Stimulated activated CD4-positive, alpha-beta T cell treated with anti-CD3 and anti-CD28 coated beads, TNF-alpha, amount 100 ng/mL, for 4 hours (primary cell): ENCODE data around the gene SLC15A1.
"Not testable (repeated sequence)": the region's sequence is repeated elsewhere in the genome, so short reads cannot be mapped to it uniquely, and the experiment has no call there.

ENCODE experiments used
- DNase-seq, 3 experiments: peaks; one replicate each; pipeline ENCODE4 v3.0.0-alpha.2; 2020; ENCODE audit warnings: low read depth in 3 of 3

Gene SLC15A1

DNA sequence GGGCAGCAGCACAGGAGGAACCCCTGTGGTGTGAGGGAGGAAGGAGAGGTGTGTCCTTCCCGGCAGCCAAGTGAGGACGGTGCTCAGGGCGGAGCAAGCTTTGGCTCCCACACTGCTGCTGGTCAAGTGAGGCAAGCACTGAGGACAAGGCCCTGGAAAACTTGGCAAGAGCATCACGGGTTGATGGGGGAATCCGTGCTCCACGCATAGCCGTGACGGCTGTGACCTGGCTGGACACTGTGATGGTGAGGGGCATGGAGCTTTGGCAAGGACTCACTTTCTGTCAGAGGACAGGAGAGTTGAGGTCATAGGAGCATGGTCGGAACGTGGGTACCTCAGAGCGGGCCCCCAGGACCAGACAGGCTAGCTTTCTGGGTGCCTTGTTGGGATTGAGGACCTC lies 29.0 kb upstream of the SLC15A1 start:
- DNase-seq, result no peak

DNA sequence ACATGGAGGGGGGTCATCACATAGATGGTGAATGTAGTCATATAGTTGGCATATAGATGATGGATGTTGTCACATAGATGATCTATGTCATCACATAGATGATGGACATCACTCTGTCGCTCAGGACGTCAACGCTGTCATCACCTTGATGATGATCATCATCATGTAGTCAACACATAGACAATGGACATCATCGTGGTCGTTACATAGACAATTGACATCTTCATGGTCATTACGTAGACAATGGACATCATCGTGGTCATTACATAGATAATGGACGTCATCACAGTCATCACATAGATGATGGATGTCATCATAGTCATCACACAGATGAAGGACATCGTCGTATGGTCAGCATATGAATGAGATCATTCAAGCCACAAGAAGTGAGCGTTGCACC lies 28.6 kb upstream of the SLC15A1 start:
- no peak for DNase-seq

GRCh38 chr13:98780451-98780850 lies 28.0 kb upstream of the SLC15A1 start:
- no peak for DNase-seq

- no peak for DNase-seq
Observed at GRCh38 chr13:98779695-98780094, 27.2 kb upstream of the SLC15A1 start.

DNA sequence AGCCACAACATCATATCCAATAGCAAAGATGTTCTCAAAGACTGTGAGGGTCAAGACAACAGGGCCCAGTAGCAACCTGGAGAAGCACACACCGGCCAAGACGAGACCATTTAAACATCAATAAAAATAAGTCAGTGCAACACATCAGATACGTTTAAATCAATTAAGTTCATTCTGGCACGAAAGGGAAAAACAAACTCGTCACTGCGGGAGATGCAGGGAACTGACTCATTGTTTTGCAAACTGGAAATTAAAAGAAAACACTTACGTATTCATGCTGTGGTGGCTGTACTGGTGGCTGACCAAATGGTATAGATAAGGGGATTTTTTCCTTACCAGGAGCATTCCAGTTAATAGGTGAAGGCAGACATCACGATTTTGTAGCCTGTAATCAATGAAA lies 26.3 kb upstream of the SLC15A1 start:
- no peak for DNase-seq

GRCh38 chr13:98776644-98777043 lies 24.2 kb upstream of the SLC15A1 start:
- no peak for DNase-seq

GRCh38 chr13:98775844-98776598 lies 23.5 kb upstream of the SLC15A1 start:
- no peak for DNase-seq

DNA sequence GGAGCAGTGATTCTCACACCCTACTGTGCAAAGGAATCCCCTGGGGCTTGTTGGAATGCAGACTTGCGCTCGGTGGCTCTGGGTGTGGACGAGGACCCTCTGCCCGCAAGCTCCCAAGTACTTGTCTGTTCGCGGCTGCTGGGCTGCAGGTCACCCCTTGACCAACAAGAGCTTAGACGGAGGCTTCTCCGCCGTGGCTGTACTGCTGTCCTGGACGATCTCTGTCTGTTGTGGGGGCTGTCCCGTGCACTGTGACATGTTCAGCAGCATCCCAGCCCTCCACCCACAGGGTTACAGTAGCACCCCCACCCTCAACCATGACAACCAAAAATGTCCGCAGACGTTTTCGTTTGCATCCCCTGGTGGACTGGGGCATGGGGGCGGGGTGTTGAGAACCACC lies 22.9 kb upstream of the SLC15A1 start:
- DNase-seq, result no peak

- DNase-seq, result no peak
Observed at GRCh38 chr13:98774776-98775175, 22.3 kb upstream of the SLC15A1 start.

DNA sequence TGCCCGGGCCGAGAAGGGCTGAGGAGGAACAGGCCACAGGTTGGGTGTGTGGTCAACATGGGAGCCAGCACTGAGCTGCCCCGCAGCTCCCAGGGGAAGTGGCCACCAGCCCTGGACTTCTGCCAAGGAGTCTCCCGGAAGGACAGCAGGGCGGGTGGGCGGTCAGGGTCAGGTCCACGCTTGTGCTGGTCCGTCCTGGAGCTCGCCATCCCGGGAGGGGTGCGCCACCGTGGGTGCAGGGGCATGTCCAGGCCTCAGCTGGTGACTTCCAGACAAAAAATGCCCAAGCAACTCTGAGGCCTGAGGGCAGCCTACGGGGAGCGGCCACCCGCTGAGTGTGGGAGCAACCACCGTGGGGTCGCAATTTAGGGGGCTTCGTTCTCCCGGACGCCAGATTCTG lies 21.4 kb upstream of the SLC15A1 start:
- no peak for DNase-seq

GRCh38 chr13:98772794-98773452 lies 20.5 kb upstream of the SLC15A1 start:
- no peak for DNase-seq

DNA sequence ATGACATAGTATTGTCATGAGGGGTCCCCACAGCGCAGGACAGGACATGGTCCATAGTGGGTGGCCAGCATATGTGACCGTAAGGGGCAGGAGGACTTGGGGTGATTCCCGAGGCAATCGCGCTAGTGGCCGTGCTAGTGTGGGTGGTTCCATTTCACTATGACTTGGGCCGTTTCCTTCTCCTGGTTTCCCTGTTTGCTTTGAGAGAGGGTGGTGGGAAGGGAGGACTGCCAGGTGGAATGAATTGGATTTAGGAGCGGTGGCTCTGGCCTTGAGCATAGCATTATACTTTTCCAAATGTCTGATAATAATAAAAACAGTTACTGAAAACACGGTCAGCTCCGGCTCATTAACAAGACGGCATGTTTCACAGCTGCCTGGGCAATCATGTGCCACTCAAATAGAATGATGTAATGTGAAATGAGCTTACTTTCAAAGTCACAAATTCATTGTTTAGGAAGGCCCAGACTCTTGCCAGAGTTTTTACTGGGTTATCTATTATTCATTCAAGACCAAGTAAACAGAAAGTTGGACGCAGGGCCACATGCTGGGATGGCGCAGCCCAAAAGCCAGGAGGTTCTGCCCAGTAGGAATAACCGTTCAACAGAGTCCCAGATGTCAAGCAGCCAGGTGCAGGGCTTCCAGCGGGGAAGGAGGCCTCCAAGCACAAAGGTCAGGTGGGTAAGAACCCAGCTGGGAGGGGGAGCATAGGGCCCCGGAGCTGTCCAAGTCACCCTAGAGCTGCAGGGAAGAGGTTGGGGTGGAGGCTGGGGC lies 19.6 kb upstream of the SLC15A1 start:
- no peak for DNase-seq

DNA sequence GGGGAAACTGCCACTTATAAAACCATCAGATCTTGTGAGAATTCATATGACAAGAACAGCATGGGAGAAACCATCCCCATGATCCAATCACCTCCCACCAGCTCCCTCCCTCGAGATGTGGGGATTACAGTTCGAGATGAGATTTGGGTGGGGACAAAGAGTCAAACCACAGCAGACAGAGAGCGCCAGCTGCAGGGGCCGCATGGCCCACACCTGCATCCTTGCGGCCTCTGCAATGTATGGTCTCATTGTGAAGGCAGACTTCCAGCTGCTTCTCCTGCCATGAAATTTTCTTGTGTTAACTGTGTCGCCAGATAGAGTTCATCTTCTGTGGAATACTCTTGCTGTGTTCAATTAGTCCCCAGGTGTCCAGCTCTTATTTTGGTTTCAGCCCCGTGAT lies 17.3 kb upstream of the SLC15A1 start:
- DNase-seq, result no peak

DNA sequence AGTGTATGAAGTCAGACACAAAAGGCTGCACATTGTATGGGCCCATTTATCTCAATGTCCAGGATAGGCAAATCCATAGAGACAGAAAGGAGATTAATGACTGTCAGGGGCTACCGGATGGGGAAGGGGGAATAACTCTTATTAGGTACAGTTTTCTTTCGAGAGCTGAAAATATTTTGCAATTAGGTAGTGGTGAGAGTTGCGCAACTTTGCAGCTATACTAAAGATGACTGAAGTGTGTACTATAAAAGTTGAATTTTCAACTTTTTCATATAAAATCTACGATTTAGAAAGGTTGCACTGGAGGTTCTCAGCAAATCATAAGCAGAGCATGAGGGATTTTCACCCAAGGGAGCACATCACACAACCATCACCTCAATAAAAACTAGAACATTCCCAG lies 16.1 kb upstream of the SLC15A1 start:
- DNase-seq, result no peak

DNA sequence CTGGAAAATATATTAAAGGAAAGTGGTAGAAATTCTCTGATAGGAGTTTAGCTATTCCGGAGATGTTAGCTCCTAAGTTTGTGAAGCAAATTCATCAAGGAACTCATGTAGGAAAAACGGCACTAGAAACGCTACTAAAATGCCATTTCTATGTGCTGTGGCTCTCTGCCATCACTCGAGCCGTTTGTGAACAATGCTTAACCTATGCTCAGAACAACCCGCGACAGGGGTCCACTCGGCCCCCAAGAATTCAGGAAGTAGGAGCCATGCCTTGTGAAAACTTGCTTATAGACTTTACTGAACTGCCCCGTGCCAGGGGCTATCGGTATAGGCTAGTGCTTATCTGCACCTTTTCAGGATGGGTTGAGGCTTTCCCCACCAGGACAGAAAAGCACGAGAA lies 14.2 kb upstream of the SLC15A1 start:
- no peak for DNase-seq

DNA sequence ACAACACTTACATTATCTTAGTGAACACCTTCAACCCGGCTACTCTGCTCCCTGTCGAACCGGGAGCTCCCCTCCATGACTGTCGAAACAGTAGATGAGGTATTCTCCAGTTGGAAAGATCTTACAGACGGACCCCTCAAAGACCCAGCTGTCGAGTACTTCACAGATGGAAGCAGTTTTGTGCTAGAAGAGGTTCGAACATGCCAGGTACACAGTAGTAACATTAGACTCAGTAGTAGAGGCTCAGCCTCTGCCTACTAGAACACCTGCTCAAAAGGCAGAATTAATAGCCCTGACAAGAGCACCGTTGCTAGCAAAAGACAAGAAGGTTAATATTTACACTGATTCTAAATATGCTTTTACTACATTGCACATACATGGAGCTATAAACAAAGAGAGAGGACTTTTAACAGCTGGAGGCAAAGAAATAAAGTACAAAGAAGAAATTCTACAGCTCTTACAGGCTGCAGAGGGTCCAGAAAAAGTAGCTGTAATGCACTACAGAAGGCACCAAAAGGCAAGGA lies 13.6 kb upstream of the SLC15A1 start:
- no peak for DNase-seq

- no peak for DNase-seq
Observed at GRCh38 chr13:98761986-98762616, 9.6 kb upstream of the SLC15A1 start.

DNA sequence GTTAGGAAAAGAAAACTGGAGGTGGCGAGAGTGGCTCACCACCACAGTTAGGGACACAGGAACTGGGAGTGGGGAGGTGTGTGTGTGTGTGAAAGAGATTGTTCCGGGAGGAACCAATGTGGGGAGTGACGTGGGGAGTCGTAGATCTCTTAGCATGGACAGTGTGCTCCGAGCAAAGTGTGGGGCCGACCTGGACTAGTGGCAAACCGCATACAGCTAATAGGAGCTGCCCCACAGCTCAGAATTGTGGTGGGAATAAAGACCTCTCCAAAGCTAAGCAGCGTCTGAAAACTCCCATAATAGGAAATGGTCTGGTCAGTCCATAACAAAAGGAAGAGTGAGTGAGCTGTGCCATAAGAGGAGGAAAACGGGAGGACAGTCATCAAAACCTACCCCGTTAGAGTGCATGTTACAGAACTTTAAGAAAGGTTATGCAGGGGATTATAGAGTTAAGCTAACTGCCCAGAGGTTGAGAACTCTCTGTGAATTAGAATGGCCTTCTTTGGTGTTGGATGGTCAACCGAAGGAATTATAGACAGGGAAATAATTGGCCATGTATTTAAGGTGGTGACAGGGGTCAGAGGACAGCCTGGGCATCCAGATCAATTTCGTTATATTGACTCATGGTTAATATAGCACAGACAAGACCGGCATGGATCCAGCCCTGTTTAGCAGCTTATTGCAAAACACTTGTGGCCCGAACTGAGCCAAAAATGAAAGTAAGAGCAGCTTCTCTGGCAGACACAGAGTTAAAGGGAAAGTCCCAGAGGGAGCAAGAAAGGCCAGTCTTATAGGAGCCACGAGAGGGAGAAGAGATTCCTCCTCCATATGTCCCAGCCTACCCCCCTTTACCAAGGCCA lies 8.9 kb upstream of the SLC15A1 start:
- no peak for DNase-seq

- no peak for DNase-seq
Observed at GRCh38 chr13:98755729-98756128, 3.3 kb upstream of the SLC15A1 start.

GRCh38 chr13:98755116-98755515 lies 2.6 kb upstream of the SLC15A1 start:
- no peak for DNase-seq

DNA sequence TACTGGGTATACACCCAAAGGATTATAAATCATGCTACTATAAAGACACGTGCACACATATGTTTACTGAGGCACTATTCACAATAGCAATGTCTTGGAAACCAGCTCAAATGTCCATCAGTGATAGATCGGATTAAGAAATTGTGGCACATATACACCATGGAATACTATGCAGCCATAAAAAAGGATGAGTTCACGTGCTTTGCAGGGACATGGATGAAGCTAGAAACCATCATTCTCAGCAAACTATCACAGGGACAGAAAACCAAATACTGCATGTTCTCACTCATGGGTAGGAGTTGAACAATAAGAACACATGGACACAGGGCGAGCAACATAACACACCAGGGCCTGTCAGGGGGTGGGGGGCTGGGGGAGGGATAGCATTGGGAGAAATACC lies 2.0 kb upstream of the SLC15A1 start:
- not testable (repeated sequence) for DNase-seq
